Measurements from ENCODE around the gene ASB1.

- no peak for TF ChIP-seq POLR2AphosphoS5 (IDR thresholded peaks at IDR 0.05)
- TF ChIP-seq POLR2A (IDR thresholded peaks at IDR 0.05): no peak
Observed at GRCh38 chr2:238497610-238498005, 70.9 kb downstream of the ASB1 start.
